ENCODE results near the gene SERPINB6. TPM values are rescaled to one million over a fixed set of nuclear protein-coding genes. Genes with fewer than 3 reads are reported as not detected.
"Not testable (repeated sequence)": the region's sequence is repeated elsewhere in the genome, so short reads cannot be mapped to it uniquely, and the experiment has no call there.

SERPINB6 gene
- total RNA-seq, 1 experiment from 2014 or later = 38.7 TPM

DNA sequence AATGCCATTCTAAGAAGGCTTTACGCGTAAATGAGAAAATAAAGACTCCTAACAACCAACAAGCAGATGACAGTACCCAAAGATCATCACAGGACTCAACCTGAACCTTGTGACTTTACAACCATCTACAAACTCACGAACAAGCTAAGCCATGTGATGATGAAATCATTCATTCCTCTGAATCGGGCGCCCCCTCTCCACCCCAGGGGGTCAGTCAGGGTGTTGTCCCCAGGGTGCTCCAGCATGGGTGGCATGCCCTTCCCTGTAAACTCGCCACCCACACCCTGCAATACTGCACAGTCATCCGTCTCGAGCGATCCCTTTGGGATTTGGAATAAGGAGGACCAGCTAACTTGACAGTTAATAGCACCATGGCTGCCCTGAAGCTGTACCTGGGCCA, 12.6 kb downstream of the SERPINB6 start:
- DNase-seq (ENCODE audit: low read depth) = no peak

DNA sequence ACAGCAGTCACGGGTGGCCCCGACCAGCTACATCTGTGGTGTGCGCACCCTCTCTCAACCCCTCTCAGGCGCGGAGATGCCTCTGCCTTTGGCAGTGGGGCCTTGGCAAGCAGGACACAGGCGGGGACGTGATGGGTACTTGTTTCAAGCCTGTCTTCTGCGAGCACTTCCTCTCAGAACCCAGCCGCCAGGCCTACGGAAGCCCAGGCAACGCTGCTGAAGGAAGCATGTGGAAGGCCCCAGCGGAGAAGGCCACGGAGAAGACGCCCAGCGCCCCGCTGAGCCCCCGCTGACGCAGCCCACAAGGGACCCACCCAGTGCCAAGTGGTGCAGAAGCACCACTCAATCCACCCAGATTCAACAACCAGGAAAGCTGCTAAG, 13.0 kb downstream of the SERPINB6 start:
- no peak for DNase-seq (ENCODE audit: low read depth)

DNA sequence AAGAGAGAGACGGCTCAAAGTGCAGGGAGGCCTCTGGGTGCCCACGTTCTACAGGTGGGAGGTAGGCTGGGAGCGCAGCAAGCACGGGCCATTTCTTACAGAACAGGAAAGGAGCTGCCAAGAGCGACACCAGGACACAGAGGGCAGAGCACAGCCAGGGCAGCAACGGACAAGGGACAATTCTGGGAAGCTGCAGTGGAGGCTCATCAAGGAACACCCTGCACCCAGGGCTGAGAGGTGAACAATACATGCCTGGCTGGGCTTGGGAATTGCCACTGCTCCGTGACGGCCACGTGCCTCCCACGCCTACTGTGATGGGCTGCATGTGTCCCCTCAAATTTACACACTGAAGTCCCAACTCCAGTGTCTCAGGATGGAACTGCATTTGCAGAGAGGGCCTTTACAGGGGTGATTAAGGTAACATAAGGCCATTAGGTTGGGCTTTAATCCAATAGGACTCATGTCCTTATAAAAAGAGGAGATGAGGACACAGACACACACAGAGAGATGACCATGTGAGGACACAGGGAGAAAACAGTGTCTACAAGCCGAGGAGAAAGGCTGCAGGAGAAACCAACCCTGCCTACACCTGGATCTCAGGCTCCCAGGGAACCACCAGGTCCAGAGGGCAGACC, 13.6 kb downstream of the SERPINB6 start:
- DNase-seq (ENCODE audit: low read depth) = no peak

DNA sequence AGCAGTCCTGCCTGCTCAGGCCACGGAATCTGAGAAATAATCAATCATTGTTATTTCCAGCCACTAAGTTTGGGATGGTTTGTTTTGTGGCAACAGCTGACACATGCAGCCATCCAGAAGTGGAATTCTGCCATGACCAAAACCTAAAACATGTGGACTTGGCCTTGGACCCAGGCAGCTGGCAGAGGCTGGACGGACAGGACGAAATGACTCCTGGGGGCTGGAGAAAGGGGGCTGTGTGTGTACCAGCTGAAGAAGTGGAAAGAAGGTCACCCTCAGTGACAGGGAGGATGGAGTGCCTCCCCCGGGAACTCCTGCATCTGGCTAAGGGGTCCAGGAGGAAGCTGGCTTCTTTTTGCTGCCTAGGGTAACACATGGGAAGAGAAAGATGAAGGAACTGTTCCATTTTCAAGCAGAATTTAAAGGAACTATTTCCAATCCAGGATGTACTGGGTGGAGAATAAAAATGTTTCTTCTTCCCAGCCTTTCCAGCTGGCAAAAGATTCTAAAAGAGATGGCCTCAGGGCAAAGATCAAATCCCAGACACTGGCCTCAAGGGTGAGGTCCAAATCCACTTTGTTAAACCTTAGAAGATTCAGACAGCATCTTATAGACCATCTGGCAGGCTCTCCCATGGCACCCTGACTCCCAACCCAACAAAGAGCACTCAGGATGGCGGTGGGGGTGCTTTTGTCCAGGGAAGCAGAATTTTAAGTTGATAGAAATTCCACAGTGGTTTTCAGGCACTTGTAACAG, 14.3 kb downstream of the SERPINB6 start:
- no peak for DNase-seq (ENCODE audit: low read depth)

GRCh38 chr6:2953098-2953497, 18.3 kb downstream of the SERPINB6 start:
- DNase-seq (ENCODE audit: low read depth) = no peak

DNA sequence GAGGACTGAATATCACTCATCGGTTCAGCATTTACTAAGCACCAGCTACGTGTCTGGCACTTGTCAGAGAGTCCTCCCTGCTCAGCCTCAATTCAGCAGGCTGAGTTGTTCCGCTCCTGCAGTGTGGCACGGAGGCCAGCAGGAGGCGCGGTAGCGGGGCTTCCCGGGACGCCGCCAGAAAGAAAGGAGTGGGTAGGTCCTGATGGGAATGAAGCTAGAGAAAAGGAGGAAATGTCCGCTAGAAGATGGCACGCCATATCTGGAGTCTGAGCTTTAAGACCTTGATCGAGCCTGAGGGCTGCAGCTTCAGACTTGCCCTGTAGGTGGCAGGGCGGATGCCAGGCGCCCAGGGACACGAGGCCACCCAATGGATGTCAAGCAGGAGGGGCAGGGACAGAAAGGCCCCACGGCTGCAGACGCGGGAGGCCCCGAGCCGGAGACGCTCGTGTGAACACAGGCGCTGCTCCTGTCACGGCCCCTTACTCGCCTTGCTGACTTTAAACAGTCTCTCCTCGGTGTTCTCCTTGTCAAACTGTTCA, 18.7 kb downstream of the SERPINB6 start:
- peak; percentile 72 for DNase-seq (ENCODE audit: low read depth)

GRCh38 chr6:2951728-2952127, 19.6 kb downstream of the SERPINB6 start:
- DNase-seq (ENCODE audit: low read depth) = no peak

DNA sequence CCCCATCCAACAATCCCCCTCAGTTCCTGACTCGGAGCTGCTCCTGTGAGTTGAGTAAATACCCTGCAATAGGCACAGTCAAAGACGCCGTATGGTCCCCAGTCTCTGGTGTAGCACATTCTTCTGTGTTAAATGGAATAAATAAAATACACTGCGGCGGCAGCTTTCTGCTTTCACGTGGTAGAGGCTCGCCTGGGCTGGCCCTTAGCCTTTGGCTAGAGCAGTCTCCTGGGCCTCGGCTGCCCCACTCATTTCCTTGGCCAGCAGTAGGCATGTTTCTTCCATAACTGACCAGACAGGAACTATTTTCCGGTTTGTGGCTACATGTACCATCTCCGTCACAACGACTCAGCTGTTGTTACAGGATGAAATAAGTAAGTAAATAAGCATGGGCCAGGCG, 20.7 kb downstream of the SERPINB6 start:
- no peak for DNase-seq (ENCODE audit: low read depth)

- no peak for DNase-seq (ENCODE audit: low read depth)
Observed at GRCh38 chr6:2949536-2950083, 21.8 kb downstream of the SERPINB6 start.

- DNase-seq (ENCODE audit: low read depth) = no peak
Observed at GRCh38 chr6:2949121-2949520, 22.2 kb downstream of the SERPINB6 start.

- DNase-seq (ENCODE audit: low read depth) = no peak
Observed at GRCh38 chr6:2948228-2949025, 22.9 kb downstream of the SERPINB6 start.

DNA sequence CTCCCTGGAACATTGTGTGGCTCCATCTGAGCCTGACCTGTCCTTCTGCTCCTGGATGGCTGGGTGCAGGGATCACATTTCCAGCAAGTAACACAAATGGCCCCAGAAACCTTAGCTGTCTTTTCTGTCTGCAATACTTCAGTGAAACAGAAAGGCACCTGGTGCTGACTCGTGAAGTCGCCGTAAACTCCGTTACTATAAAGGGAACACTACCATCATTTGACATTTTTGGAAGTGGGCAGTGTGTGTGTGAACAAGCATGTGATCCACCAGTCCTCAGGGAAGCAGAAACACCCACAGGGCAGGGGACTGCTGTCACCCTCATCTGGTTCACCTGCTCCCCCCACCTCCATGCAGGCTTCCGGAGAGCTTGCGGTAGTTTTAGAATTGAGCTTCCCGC, 23.9 kb downstream of the SERPINB6 start:
- no peak for DNase-seq (ENCODE audit: low read depth)

DNA sequence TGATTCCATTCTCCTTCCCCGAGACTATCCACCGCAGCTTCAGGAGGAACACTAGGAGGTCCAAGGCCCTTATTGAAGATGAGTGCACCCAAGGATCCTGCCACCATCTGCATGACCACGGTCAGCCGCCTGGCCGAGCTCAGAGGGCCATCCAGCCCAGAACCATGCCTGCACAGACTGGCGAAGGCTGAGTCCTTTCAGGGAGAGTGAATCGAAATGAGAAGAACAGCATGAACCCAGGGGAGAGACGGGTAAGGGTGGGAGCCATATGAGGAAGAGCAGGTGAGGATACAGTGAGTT, 26.3 kb downstream of the SERPINB6 start:
- DNase-seq (ENCODE audit: low read depth) = no peak

DNA sequence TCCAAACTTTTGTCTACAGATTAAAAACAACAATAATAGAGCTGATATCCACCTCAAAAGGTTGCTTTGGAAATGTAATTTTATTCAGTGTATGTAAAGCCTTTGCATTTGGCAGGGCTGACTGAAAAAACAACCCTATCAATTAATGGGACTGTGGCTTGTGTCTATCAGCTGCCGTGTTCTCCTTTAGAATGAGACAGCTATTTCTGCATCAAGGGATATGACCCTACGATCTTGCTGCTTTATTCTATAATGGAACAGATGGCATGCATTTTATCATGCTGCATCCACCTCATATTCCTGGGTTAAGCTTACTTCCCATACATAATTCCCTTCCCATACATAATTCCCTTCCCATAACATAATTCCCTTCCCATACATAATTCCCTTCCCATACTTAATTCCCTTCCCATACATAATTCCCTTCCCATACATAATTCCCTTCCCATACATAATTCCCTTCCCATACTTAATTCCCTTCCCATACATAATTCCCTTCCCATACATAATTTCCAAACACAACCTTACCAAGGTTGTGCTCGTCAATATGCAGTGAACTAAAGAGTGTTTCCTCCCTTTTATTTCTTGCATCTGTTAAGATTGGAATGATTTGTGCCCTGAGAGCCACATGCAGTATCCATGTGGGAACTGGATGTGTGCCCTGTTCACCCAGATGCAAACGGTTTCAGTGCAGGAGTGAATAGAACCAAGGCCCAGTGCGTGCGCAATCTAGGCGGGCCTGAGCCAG, 26.8 kb downstream of the SERPINB6 start:
- no peak for DNase-seq (ENCODE audit: low read depth)

- no peak for DNase-seq (ENCODE audit: low read depth)
Observed at GRCh38 chr6:2943564-2943955, 27.8 kb downstream of the SERPINB6 start.

- no peak for DNase-seq (ENCODE audit: low read depth)
Observed at GRCh38 chr6:2942914-2943563, 28.3 kb downstream of the SERPINB6 start.

- DNase-seq (ENCODE audit: low read depth) = not testable (repeated sequence)
Observed at GRCh38 chr6:2942116-2942515, 29.3 kb downstream of the SERPINB6 start.

- DNase-seq (ENCODE audit: low read depth) = no peak
Observed at GRCh38 chr6:2940851-2941250, 30.5 kb downstream of the SERPINB6 start.

DNA sequence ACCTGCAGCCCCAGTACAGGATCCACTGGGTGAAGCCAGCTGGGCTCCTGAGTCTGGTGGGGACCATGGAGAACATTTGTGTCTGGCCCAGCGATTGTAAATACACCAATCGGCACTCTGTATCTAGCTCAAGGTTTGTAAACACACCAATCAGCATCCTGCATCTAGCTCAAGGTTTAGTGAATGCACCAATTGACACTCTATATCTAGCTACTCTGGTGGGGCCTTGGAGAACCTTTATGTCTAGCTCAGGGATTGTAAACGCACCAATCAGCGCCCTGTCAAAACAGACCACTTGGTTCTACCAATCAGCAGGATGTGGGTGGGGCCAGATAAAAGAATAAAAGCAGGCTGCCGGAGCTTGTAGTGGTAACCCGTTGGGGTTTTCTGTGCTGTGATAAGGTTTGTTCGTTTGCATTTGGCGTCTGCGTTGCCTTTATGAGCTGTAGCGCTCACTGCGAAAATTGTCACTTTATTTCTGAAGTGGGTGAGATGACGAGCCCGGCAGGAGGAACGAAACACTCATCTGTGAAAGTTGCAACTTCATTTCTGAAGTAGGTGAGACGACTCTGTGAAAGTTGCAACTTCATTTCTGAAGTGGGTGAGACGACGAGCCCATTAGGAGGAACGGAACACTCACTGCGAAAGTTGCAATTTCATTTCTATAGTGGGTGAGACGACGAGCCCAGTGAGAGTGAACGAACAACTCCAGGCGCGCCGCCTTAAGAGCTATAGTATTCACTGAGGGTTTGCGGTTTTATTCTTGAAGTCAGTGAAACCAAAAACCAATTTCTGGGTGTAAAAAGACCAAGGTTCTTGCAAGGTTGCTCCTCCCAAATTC, 31.1 kb downstream of the SERPINB6 start:
- DNase-seq (ENCODE audit: low read depth) = no peak

- DNase-seq (ENCODE audit: low read depth) = no peak
Observed at GRCh38 chr6:2939315-2940009, 31.9 kb downstream of the SERPINB6 start.

All from Daoy (cell line).